Mesendoderm (in vitro differentiated cells): ENCODE results near the gene ENDOU.

Experiments
- DNase-seq: peaks from one replicate; pipeline ENCODE4 v3.0.0; 2013
- H2AK5ac ChIP-seq: 2 replicates; pipeline ENCODE4 v1.6.1; 2013; ENCODE audit warnings: low read length, inconsistent platforms
- H2BK120ac ChIP-seq: 2 replicates; pipeline ENCODE4 v1.6.1; 2013; ENCODE audit warnings: low read depth, mild to moderate bottlenecking, low read length, moderate library complexity, mixed read lengths
- H2BK15ac ChIP-seq: replicated peaks from 2 replicates; pipeline ENCODE4 v1.6.1; 2013; ENCODE audit warnings: low read depth, mild to moderate bottlenecking, moderate library complexity
- H2BK5ac ChIP-seq: 2 replicates; pipeline ENCODE4 v1.6.1; 2013; ENCODE audit warnings: low read length, inconsistent platforms
- H3K18ac ChIP-seq: 2 replicates; pipeline ENCODE4 v1.6.1; 2013; ENCODE audit warnings: mild to moderate bottlenecking, low read length, mixed read lengths
- H3K23ac ChIP-seq: one replicate; pipeline ENCODE4 v1.6.1; 2013; ENCODE audit warnings: low read length
- H3K27ac ChIP-seq: 2 replicates; pipeline ENCODE4 v1.5.1; 2013; ENCODE audit warnings: low read depth, mild to moderate bottlenecking, inconsistent platforms, low read length, moderate library complexity
- H3K27me3 ChIP-seq: 2 replicates; pipeline ENCODE4 v1.6.1; 2013; ENCODE audit warnings: low read length, control low read depth, mild to moderate bottlenecking, inconsistent platforms; ENCODE audit not compliant: insufficient read depth, poor library complexity
- H3K36me3 ChIP-seq: 2 replicates; pipeline ENCODE4 v1.6.1; 2013; ENCODE audit warnings: low read length, inconsistent platforms; ENCODE audit not compliant: control insufficient read depth, insufficient read depth
- H3K4ac ChIP-seq: one replicate; pipeline ENCODE4 v1.6.1; 2013; ENCODE audit warnings: low read depth, mild to moderate bottlenecking, low read length, moderate library complexity
- H3K4me1 ChIP-seq: 2 replicates; pipeline ENCODE4 v1.6.1; 2013; ENCODE audit warnings: low read depth, low read length, inconsistent platforms; ENCODE audit not compliant: control insufficient read depth
- H3K4me2 ChIP-seq: 2 replicates; pipeline ENCODE4 v1.6.1; 2013; ENCODE audit warnings: low read length
- H3K4me3 ChIP-seq: 2 replicates; pipeline ENCODE4 v1.5.1; 2013; ENCODE audit warnings: mild to moderate bottlenecking, low read length
- H3K56ac ChIP-seq: one replicate; pipeline ENCODE4 v1.6.1; 2013; ENCODE audit warnings: low read length
- H3K79me1 ChIP-seq: 2 replicates; pipeline ENCODE4 v1.6.1; 2013; ENCODE audit warnings: low read length, inconsistent platforms
- H3K79me2 ChIP-seq: 2 replicates; pipeline ENCODE4 v1.6.1; 2013; ENCODE audit warnings: mild to moderate bottlenecking, low read length; ENCODE audit not compliant: control insufficient read depth, insufficient read depth
- H3K9ac ChIP-seq: 2 replicates; pipeline ENCODE4 v1.6.1; 2013; ENCODE audit warnings: low read length, inconsistent platforms
- H4K5ac ChIP-seq: one replicate; pipeline ENCODE4 v1.6.1; 2013; ENCODE audit warnings: low read length
- H4K8ac ChIP-seq: one replicate; pipeline ENCODE4 v1.6.1; 2013; ENCODE audit warnings: low read depth, mild to moderate bottlenecking, control low read depth, low read length, moderate library complexity
- WGBS: extraction: QIAGEN DNeasy Blood & Tissue Kit; methylation state at CpG from one replicate; pipeline ENCODE4 v1.1.7; 2013; ENCODE audit warnings: low lambda C conversion rate, missing lambda C conversion rate; ENCODE audit not compliant: insufficient coverage; ENCODE audit errors: extremely low coverage; 5-methylcytosine and 5-hydroxymethylcytosine counted together

Gene ENDOU

GRCh38 chr12:47747126-47747525 is 21.8 kb upstream of the ENDOU start:
- H3K4ac ChIP-seq, result no peak overlapping the region
- WGBS, result no CpG with 5 or more reads among the region's 4 CpGs
- no peak for DNase-seq
- peaks cover 2% of the 10 kb centered on the region for H3K4me1 ChIP-seq
- no peaks in the 10 kb centered on the region for H3K79me2 ChIP-seq
- H3K79me1 ChIP-seq, result peaks cover 2% of the 10 kb centered on the region
- no peak overlapping the region for H3K4me3 ChIP-seq
- H4K5ac ChIP-seq, result no peak overlapping the region
- no peak overlapping the region for H3K23ac ChIP-seq
- H3K36me3 ChIP-seq, result no peaks in the 10 kb centered on the region
- no peak overlapping the region for H3K27ac ChIP-seq
- H3K27me3 ChIP-seq, result no peaks in the 10 kb centered on the region
- H3K18ac ChIP-seq, result no peak overlapping the region
- no peak overlapping the region for H2BK15ac ChIP-seq
- H2BK5ac ChIP-seq, result no peak overlapping the region
- no peak overlapping the region for H2AK5ac ChIP-seq
- no peak overlapping the region for H3K4me2 ChIP-seq
- no peak overlapping the region for H4K8ac ChIP-seq
- H3K56ac ChIP-seq, result no peak overlapping the region
- H3K9ac ChIP-seq, result no peak overlapping the region
- H2BK120ac ChIP-seq, result no peak overlapping the region

- no peak overlapping the region for H3K23ac ChIP-seq
- no peak overlapping the region for H3K56ac ChIP-seq
- H4K8ac ChIP-seq, result no peak overlapping the region
- H2BK120ac ChIP-seq, result no peak overlapping the region
- H3K27me3 ChIP-seq, result no peaks in the 10 kb centered on the region
- H3K4me3 ChIP-seq, result no peak overlapping the region
- no peak overlapping the region for H3K4ac ChIP-seq
- H4K5ac ChIP-seq, result no peak overlapping the region
- no peaks in the 10 kb centered on the region for H3K79me1 ChIP-seq
- H3K9ac ChIP-seq, result no peak overlapping the region
- no peak overlapping the region for H3K18ac ChIP-seq
- no peak for DNase-seq
- H2AK5ac ChIP-seq, result no peak overlapping the region
- H3K4me2 ChIP-seq, result no peak overlapping the region
- H3K79me2 ChIP-seq, result no peaks in the 10 kb centered on the region
- WGBS, result no CpG with 5 or more reads among the region's 7 CpGs
- H3K4me1 ChIP-seq, result no peaks in the 10 kb centered on the region
- H2BK15ac ChIP-seq, result no peak overlapping the region
- no peaks in the 10 kb centered on the region for H3K36me3 ChIP-seq
- H3K27ac ChIP-seq, result no peak overlapping the region
- no peak overlapping the region for H2BK5ac ChIP-seq
These were observed 21.2 kb upstream of the ENDOU start for GRCh38 chr12:47746523-47746922.

GRCh38 chr12:47746073-47746472 is 20.8 kb upstream of the ENDOU start:
- H3K79me2 ChIP-seq, result no peaks in the 10 kb centered on the region
- no peak overlapping the region for H4K8ac ChIP-seq
- H2AK5ac ChIP-seq, result no peak overlapping the region
- H3K4ac ChIP-seq, result no peak overlapping the region
- H3K18ac ChIP-seq, result no peak overlapping the region
- no peaks in the 10 kb centered on the region for H3K27me3 ChIP-seq
- H3K79me1 ChIP-seq, result no peaks in the 10 kb centered on the region
- no peak overlapping the region for H3K4me2 ChIP-seq
- no peaks in the 10 kb centered on the region for H3K36me3 ChIP-seq
- no peak overlapping the region for H2BK15ac ChIP-seq
- no peak overlapping the region for H4K5ac ChIP-seq
- no peak overlapping the region for H3K4me3 ChIP-seq
- no peak overlapping the region for H3K27ac ChIP-seq
- H2BK120ac ChIP-seq, result no peak overlapping the region
- DNase-seq, result no peak
- H3K23ac ChIP-seq, result no peak overlapping the region
- H2BK5ac ChIP-seq, result no peak overlapping the region
- no peak overlapping the region for H3K56ac ChIP-seq
- no peaks in the 10 kb centered on the region for H3K4me1 ChIP-seq
- H3K9ac ChIP-seq, result no peak overlapping the region
- WGBS, result no CpG with 5 or more reads among the region's 5 CpGs

GRCh38 chr12:47745485-47746041 is 20.3 kb upstream of the ENDOU start:
- whole genome bisulfite sequencing, result no CpG with 5 or more reads among the region's 16 CpGs
- no peak overlapping the region for H4K5ac ChIP-seq
- H2AK5ac ChIP-seq, result no peak overlapping the region
- H3K23ac ChIP-seq, result no peak overlapping the region
- H3K4ac ChIP-seq, result no peak overlapping the region
- H3K27ac ChIP-seq, result no peak overlapping the region
- no peaks in the 10 kb centered on the region for H3K36me3 ChIP-seq
- H3K79me1 ChIP-seq, result no peaks in the 10 kb centered on the region
- H3K18ac ChIP-seq, result no peak overlapping the region
- H3K56ac ChIP-seq, result no peak overlapping the region
- H4K8ac ChIP-seq, result no peak overlapping the region
- no peak overlapping the region for H3K4me3 ChIP-seq
- no peaks in the 10 kb centered on the region for H3K79me2 ChIP-seq
- no peak overlapping the region for H3K9ac ChIP-seq
- no peak overlapping the region for H2BK5ac ChIP-seq
- H2BK120ac ChIP-seq, result no peak overlapping the region
- no peak for DNase-seq
- H3K4me1 ChIP-seq, result no peaks in the 10 kb centered on the region
- no peak overlapping the region for H3K4me2 ChIP-seq
- H3K27me3 ChIP-seq, result no peaks in the 10 kb centered on the region
- no peak overlapping the region for H2BK15ac ChIP-seq

- Histone ChIP-seq H3K4me3 (no peak overlapping the region), H3K27me3 (no peaks in the 10 kb centered on the region), H3K36me3 (no peaks in the 10 kb centered on the region), H4K5ac (no peak overlapping the region), H3K23ac (no peak overlapping the region), H2AK5ac (no peak overlapping the region), H3K4me2 (no peak overlapping the region), H3K56ac (no peak overlapping the region), H3K27ac (no peak overlapping the region), H3K79me1 (no peaks in the 10 kb centered on the region), H3K18ac (no peak overlapping the region), H2BK5ac (no peak overlapping the region), H2BK15ac (no peak overlapping the region), H3K9ac (no peak overlapping the region), H3K4ac (no peak overlapping the region), H3K79me2 (no peaks in the 10 kb centered on the region), H3K4me1 (no peaks in the 10 kb centered on the region), H2BK120ac (no peak overlapping the region), H4K8ac (no peak overlapping the region)
- WGBS, result no CpG with 5 or more reads among the region's 8 CpGs
- no peak for DNase-seq
These were observed 19.6 kb upstream of the ENDOU start for GRCh38 chr12:47744778-47745436.
